Panc1 (cell line): ENCODE results near the gene BLOC1S2. TPM values are rescaled to one million over a fixed set of nuclear protein-coding genes. Genes with fewer than 3 reads are reported as not detected.

Experiments used
- ATAC-seq: fragments of 200-7000 bp; cut with Tn5 transposase; 2 replicates; pipeline ENCODE4 v1.9.1; 2020; ENCODE audit warnings: mild to moderate bottlenecking, moderate library complexity
- BruUV-seq: library from RNA; stranded (reverse); fragments of 400-500 nt; replicated peaks from 2 replicates; lab custom pipeline; 2021; lab: Mats Ljungman, UMichigan
- CTCF ChIA-PET: fragments of 300-600 bp; sonication (Branson Sonifier 250); formaldehyde crosslinking; loops from one replicate; lab custom pipeline; 2022; ENCODE audit warnings: antibody characterized with exemption; lab: Charles Lee
- POLR2A ChIA-PET: fragments of 300-600 bp; sonication (Branson Sonifier 250); formaldehyde crosslinking; loops from one replicate; lab custom pipeline; 2022; ENCODE audit warnings: antibody characterized with exemption; lab: Charles Lee
- DNase-seq: peaks from one replicate; pipeline ENCODE4 v3.0.0-alpha.2; 2010; ENCODE audit warnings: low read depth, low spot score
- H3K27ac ChIP-seq: 2 replicates; pipeline ENCODE4 v1.5.1; 2011; ENCODE audit warnings: mild to moderate bottlenecking, low read length, inconsistent platforms
- H3K27me3 ChIP-seq: fragments of 200-500 bp; sonication (Bioruptor generic); 2 replicates; pipeline ENCODE4 v1.6.0; 2014; ENCODE audit warnings: low read length, inconsistent platforms; ENCODE audit not compliant: control insufficient read depth, insufficient read depth
- H3K36me3 ChIP-seq: fragments of 200-500 bp; sonication (Bioruptor generic); 2 replicates; pipeline ENCODE4 v1.5.1; 2014; ENCODE audit warnings: inconsistent platforms, mild to moderate bottlenecking, low read length, moderate library complexity; ENCODE audit not compliant: control insufficient read depth, insufficient read depth
- H3K4me1 ChIP-seq: 2 replicates; pipeline ENCODE4 v1.5.1; 2011; ENCODE audit warnings: inconsistent platforms, mild to moderate bottlenecking, low read length, moderate library complexity; ENCODE audit not compliant: control insufficient read depth, insufficient read depth
- H3K4me3 ChIP-seq, 2 experiments: 2 replicates each; pipeline ENCODE4 v1.5.1; 2011 to 2012; ENCODE audit warnings: low read depth in 2 of 2, low read length in 2 of 2, mild to moderate bottlenecking in 2 of 2, inconsistent platforms in 1 of 2, moderate library complexity in 1 of 2
- H3K9me3 ChIP-seq: fragments of 200-500 bp; sonication (Bioruptor generic); 2 replicates; pipeline ENCODE4 v1.5.1; 2014; ENCODE audit warnings: low read depth, mild to moderate bottlenecking, inconsistent platforms, low read length, moderate library complexity; ENCODE audit not compliant: control insufficient read depth, insufficient read depth
- CTCF ChIP-seq: fragments of 450-650 bp; IDR thresholded peaks from 2 replicates; pipeline ENCODE4 v1.5.1; 2017; ENCODE audit warnings: mild to moderate bottlenecking
- POLR2AphosphoS5 ChIP-seq: IDR thresholded peaks from 2 replicates; pipeline ENCODE4 v1.6.1; 2012; ENCODE audit warnings: mild to moderate bottlenecking, low read depth, low read length, moderate library complexity
- REST ChIP-seq, 2 experiments: IDR thresholded peaks; 2 replicates each; pipeline ENCODE4 v1.6.1; 2011 to 2012; ENCODE audit warnings: low read depth in 2 of 2, control low read depth in 1 of 2, low read length in 1 of 2, mild to moderate bottlenecking in 1 of 2, moderate library complexity in 1 of 2; ENCODE audit not compliant: insufficient read depth in 1 of 2
- SIN3A ChIP-seq: IDR thresholded peaks from 2 replicates; pipeline ENCODE4 v1.6.1; 2012; ENCODE audit warnings: low read depth, mild to moderate bottlenecking, low read length, moderate library complexity, borderline replicate concordance; ENCODE audit not compliant: insufficient read depth
- TCF7L2 ChIP-seq: IDR thresholded peaks from 2 replicates; pipeline ENCODE4 v1.6.1; 2011; ENCODE audit warnings: mild to moderate bottlenecking, low read depth, low read length, inconsistent platforms
- in situ Hi-C: cut with HindIII; loops from 2 replicates; pipeline ENCODE4 v1.10.0; 2016; ENCODE audit warnings: low sequenced_read_pairs, low pct_unique_long_range_greater_than_20kb
- intact Hi-C: fragments of 100-400 bp; cut with micrococcal nuclease; formaldehyde crosslinking; loops from one replicate; pipeline ENCODE4 v1.10.0; 2022; ENCODE audit not compliant: unreplicated experiment
- total RNA-seq: library from RNA; stranded (reverse); gene quantifications from one replicate; pipeline ENCODE4 v1.2.1, GENCODE V29; 2021; ENCODE audit not compliant: unreplicated experiment

Gene BLOC1S2
- total RNA-seq, 1 experiment from 2014 or later: 39.3 TPM

GRCh38 chr10:100265821-100266485, 20.5 kb downstream of the BLOC1S2 start:
- Histone ChIP-seq H3K27ac (no peak overlapping the region), H3K4me3 (peak overlapping the region; percentile 92 to 95; a peak in 2 of 4 replicates), H3K4me1 (no peaks in the 10 kb centered on the region; the same call in 1 of the 2 replicates), H3K9me3 (no peaks in the 10 kb centered on the region), H3K27me3 (no peaks in the 10 kb centered on the region), H3K36me3 (peaks cover 4% of the 10 kb centered on the region; the same call in 1 of the 2 replicates)
- no TSS peak for BruUV-seq
- ChIA-PET CTCF (no interaction called here), POLR2A (no interaction called here)
- intact Hi-C loops: no loop called here
- no peak for DNase-seq
- TF ChIP-seq REST (IDR thresholded peaks at IDR 0.05; ENCODE audit: insufficient read depth in 1 of 2, low read depth in 2 of 2, low read length in 1 of 2) (no peak), TCF7L2 (no peak), CTCF (no peak), SIN3A (no peak), POLR2AphosphoS5 (no peak)
- ATAC-seq: no peak
- in situ Hi-C loops: no loop called here

DNA sequence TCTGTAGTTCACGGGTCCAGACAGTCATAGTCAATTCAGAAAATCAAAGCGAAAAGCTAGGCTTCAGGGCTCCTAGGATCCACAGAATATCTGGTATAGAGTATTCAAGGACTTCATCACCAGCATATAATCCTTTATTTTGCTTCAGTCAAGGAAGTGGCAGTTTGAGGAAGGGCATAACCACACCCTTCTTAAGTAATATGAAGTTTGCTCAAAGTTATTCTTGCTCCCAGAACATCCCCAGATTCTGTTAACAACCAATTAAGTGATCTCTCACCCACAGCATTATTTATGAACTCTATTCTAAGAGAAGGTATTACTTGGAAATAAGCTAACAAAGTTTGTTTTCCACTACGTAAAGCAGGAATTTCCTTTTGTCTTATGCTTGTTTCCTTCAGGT, 32.3 kb downstream of the BLOC1S2 start:
- Histone ChIP-seq H3K4me3 (no peak overlapping the region), H3K27me3 (no peaks in the 10 kb centered on the region), H3K36me3 (peaks cover 11% of the 10 kb centered on the region; the same call in 1 of the 2 replicates), H3K27ac (no peak overlapping the region), H3K4me1 (no peaks in the 10 kb centered on the region), H3K9me3 (no peaks in the 10 kb centered on the region)
- ChIA-PET CTCF (no interaction called here), POLR2A (no interaction called here)
- in situ Hi-C loops: no loop called here
- DNase-seq: no peak
- TF ChIP-seq POLR2AphosphoS5 (no peak), CTCF (no peak), REST (IDR thresholded peaks at IDR 0.05; ENCODE audit: insufficient read depth in 1 of 2, low read depth in 2 of 2, low read length in 1 of 2) (no peak)
- intact Hi-C loops: no loop called here
- BruUV-seq: no TSS peak
- no peak for ATAC-seq
